Chondrocyte (in vitro differentiated cells): ENCODE results near the gene PCDHGA3. TPM values are rescaled to one million over a fixed set of nuclear protein-coding genes. Genes with fewer than 3 reads are reported as not detected.
"Not testable (repeated sequence)": the region's sequence is repeated elsewhere in the genome, so short reads cannot be mapped to it uniquely, and the experiment has no call there.

Experiments
- DNase-seq: peaks from one replicate; pipeline ENCODE4 v3.0.0; 2021; ENCODE audit warnings: mixed read lengths, low spot score
- H3K27ac Mint-ChIP-seq: one replicate; pipeline ENCODE4 v1.8.0; 2021; ENCODE audit warnings: mild to moderate bottlenecking, moderate library complexity, mixed read lengths; ENCODE audit not compliant: unreplicated experiment
- H3K27me3 Mint-ChIP-seq: 2 replicates; pipeline ENCODE4 v1.8.0; 2021; ENCODE audit warnings: low read depth, mixed read lengths
- H3K36me3 Mint-ChIP-seq: 2 replicates; pipeline ENCODE4 v1.8.0; 2021; ENCODE audit warnings: low read depth, mixed read lengths
- H3K4me1 Mint-ChIP-seq: 2 replicates; pipeline ENCODE4 v1.8.0; 2021; ENCODE audit warnings: low read depth, mild to moderate bottlenecking, mixed read lengths
- H3K4me3 Mint-ChIP-seq: one replicate; pipeline ENCODE4 v1.8.0; 2021; ENCODE audit warnings: mild to moderate bottlenecking, moderate library complexity, mixed read lengths; ENCODE audit not compliant: unreplicated experiment
- H3K9me3 Mint-ChIP-seq: 2 replicates; pipeline ENCODE4 v1.8.0; 2021; ENCODE audit warnings: low read depth, mixed read lengths
- total RNA-seq: library from RNA; stranded (reverse); gene quantifications from 3 replicates; pipeline ENCODE4 v1.2.1, GENCODE V29; 2021
- TF ChIP-seq, protein P1 (sequence below): fragments of 200-600 bp; sonication (generic); IDR thresholded peaks from 2 replicates; pipeline ENCODE4 v1.5.0; 2021; ENCODE audit warnings: antibody characterized with exemption, mild to moderate bottlenecking, moderate library complexity

Gene PCDHGA3
- total RNA-seq, 1 donor from 2014 or later, result 0.12 TPM

DNA sequence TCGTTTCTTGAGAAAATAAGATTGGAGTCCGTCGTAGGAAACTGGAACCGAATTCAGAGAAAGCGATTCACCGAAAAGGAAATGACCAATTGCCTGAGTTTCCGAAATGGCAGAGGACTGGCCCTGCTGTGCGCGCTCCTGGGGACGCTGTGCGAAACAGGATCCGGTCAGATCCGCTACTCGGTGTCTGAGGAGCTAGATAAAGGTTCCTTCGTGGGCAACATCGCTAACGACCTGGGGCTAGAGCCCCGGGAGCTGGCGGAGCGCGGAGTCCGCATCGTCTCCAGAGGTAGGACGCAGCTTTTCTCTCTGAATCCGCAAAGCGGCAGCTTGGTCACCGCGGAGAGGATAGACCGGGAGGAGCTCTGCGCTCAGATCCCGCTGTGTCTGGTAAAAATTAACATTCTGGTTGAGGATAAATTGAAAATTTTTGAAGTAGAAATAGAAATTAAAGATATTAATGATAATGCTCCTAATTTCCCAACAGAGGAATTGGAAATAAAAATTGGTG is 379 bp downstream of the PCDHGA3 start:
- H3K9me3 Mint-ChIP-seq, result peaks cover 49% of the 10 kb centered on the region
- no peaks in the 10 kb centered on the region for H3K27me3 Mint-ChIP-seq
- TF ChIP-seq, protein P1, sequence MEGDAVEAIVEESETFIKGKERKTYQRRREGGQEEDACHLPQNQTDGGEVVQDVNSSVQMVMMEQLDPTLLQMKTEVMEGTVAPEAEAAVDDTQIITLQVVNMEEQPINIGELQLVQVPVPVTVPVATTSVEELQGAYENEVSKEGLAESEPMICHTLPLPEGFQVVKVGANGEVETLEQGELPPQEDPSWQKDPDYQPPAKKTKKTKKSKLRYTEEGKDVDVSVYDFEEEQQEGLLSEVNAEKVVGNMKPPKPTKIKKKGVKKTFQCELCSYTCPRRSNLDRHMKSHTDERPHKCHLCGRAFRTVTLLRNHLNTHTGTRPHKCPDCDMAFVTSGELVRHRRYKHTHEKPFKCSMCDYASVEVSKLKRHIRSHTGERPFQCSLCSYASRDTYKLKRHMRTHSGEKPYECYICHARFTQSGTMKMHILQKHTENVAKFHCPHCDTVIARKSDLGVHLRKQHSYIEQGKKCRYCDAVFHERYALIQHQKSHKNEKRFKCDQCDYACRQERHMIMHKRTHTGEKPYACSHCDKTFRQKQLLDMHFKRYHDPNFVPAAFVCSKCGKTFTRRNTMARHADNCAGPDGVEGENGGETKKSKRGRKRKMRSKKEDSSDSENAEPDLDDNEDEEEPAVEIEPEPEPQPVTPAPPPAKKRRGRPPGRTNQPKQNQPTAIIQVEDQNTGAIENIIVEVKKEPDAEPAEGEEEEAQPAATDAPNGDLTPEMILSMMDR, result no peak
- H3K36me3 Mint-ChIP-seq, result peaks cover 2% of the 10 kb centered on the region
- H3K4me1 Mint-ChIP-seq, result no peaks in the 10 kb centered on the region
- no peak overlapping the region for H3K4me3 Mint-ChIP-seq
- no peak overlapping the region for H3K27ac Mint-ChIP-seq
- DNase-seq, result no peak

DNA sequence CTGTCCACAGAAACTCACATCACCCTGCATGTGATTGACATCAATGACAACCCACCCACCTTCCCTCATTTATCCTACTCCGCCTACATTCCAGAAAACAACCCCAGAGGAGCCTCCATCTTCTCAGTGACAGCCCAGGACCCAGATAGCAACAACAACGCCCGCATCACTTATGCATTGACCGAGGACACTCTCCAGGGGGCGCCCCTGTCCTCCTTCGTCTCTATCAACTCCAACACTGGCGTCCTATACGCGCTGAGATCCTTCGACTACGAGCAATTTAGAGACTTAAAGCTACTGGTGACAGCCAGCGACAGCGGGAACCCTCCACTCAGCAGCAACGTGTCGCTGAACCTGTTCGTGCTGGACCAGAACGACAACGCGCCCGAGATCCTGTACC is 1.7 kb downstream of the PCDHGA3 start:
- Mint-ChIP-seq H3K4me1 (no peaks in the 10 kb centered on the region), H3K27me3 (no peaks in the 10 kb centered on the region), H3K9me3 (peaks cover 43% of the 10 kb centered on the region), H3K36me3 (peaks cover 4% of the 10 kb centered on the region), H3K4me3 (no peak overlapping the region), H3K27ac (no peak overlapping the region)
- DNase-seq, result no peak
- TF ChIP-seq, protein P1, result no peak

DNA sequence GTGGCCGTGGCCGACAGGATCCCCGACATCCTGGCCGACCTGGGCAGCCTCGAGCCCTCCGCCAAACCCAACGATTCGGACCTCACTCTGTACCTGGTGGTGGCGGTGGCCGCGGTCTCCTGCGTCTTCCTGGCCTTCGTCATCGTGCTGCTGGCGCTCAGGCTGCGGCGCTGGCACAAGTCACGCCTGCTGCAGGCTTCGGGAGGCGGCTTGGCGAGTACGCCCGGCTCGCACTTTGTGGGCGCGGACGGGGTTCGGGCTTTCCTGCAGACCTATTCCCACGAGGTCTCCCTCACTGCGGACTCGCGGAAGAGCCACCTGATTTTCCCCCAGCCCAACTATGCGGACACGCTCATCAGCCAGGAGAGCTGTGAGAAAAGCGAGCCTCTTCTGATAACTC is 2.4 kb downstream of the PCDHGA3 start:
- H3K4me1 Mint-ChIP-seq, H3K27me3 Mint-ChIP-seq, DNase-seq, H3K36me3 Mint-ChIP-seq, H3K27ac Mint-ChIP-seq, H3K4me3 Mint-ChIP-seq: not testable (repeated sequence)
- H3K9me3 Mint-ChIP-seq, result peaks cover 44% of the 10 kb centered on the region

DNA sequence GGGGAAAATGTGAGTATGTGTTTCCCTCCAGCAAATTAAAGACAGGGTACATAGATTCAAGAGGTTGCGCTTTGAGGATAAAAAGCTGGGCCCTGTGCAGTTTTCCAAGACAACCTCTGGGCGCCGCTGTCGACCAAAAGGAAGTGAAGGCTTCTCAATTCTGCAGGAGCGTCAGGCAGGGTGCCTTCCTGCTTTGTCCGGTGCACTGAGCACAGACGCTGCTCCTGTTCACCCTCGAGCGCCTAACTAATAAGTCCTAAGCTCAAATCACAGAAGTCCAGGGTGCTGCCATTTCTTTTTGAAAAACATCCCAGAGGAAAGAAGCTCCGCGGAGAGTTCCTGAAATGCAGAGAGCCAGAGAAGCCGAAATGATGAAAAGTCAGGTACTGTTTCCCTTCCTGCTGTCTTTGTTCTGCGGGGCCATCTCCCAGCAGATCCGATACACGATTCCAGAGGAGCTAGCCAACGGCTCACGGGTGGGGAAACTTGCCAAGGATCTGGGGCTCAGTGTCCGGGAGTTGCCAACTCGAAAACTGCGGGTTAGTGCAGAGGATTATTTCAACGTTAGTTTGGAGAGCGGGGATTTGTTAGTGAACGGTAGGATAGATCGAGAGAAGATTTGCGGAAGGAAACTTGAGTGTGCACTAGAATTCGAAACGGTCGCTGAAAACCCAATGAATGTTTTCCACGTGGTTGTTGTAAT is 6.4 kb downstream of the PCDHGA3 start, which contains the start of gene PCDHGB1:
TSS of gene PCDHGB1 (plus strand) at position 183 of the 703 bp plus-strand sequence. CDS start at position 345, 162 bp downstream.
- peak within 1 kb of the TSS; percentile 62 for H3K4me3 Mint-ChIP-seq
- TF ChIP-seq, protein P1, result peak; percentile 62
- DNase-seq, result no peak
- peaks cover 39% of the 10 kb centered on the region for H3K9me3 Mint-ChIP-seq
- no peaks in the 10 kb centered on the region for H3K27me3 Mint-ChIP-seq
- no peak within 1 kb of the TSS for H3K27ac Mint-ChIP-seq
- H3K36me3 Mint-ChIP-seq, result peaks cover 6% of the 10 kb centered on the region
- H3K4me1 Mint-ChIP-seq, result no peaks in the 10 kb centered on the region

DNA sequence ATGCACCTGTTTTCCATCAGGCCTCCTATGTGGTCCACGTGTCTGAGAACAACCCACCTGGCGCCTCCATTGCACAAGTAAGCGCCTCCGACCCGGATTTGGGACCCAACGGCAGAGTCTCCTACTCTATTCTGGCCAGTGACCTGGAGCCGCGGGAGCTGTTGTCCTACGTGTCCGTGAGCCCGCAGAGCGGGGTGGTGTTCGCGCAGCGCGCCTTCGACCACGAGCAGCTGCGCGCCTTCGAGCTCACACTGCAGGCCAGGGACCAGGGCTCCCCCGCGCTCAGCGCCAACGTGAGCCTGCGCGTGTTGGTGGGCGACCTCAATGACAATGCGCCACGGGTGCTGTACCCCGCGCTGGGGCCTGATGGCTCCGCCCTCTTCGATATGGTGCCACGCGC is 8.0 kb downstream of the PCDHGA3 start:
- no peak for DNase-seq
- no peaks in the 10 kb centered on the region for H3K27me3 Mint-ChIP-seq
- no peak overlapping the region for H3K27ac Mint-ChIP-seq
- H3K36me3 Mint-ChIP-seq, result peaks cover 9% of the 10 kb centered on the region
- peaks cover 45% of the 10 kb centered on the region for H3K9me3 Mint-ChIP-seq
- H3K4me1 Mint-ChIP-seq, result no peaks in the 10 kb centered on the region
- no peak overlapping the region for H3K4me3 Mint-ChIP-seq
- TF ChIP-seq, protein P1, result no peak
